ENCODE data around the gene PRKD2.

DNA sequence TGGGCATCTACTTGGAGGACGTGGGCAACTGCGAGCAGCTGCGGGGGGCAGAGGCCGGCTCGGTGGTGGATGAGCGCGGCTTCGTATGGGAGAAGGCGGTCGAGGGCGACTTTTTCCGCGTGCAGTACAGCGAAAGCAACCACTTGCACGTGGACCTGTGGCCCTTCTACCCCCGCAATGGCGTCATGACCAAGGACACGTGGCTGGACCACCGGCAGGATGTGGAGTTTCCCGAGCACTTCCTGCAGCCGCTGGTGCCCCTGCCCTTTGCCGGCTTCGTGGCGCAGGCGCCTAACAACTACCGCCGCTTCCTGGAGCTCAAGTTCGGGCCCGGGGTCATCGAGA lies 39.6 kb upstream of the PRKD2 start:
- no peak for TF ChIP-seq CTCF (IDR thresholded peaks at IDR 0.05; ENCODE audit: poor library complexity, severe bottlenecking)
- TF ChIP-seq, protein P1, sequence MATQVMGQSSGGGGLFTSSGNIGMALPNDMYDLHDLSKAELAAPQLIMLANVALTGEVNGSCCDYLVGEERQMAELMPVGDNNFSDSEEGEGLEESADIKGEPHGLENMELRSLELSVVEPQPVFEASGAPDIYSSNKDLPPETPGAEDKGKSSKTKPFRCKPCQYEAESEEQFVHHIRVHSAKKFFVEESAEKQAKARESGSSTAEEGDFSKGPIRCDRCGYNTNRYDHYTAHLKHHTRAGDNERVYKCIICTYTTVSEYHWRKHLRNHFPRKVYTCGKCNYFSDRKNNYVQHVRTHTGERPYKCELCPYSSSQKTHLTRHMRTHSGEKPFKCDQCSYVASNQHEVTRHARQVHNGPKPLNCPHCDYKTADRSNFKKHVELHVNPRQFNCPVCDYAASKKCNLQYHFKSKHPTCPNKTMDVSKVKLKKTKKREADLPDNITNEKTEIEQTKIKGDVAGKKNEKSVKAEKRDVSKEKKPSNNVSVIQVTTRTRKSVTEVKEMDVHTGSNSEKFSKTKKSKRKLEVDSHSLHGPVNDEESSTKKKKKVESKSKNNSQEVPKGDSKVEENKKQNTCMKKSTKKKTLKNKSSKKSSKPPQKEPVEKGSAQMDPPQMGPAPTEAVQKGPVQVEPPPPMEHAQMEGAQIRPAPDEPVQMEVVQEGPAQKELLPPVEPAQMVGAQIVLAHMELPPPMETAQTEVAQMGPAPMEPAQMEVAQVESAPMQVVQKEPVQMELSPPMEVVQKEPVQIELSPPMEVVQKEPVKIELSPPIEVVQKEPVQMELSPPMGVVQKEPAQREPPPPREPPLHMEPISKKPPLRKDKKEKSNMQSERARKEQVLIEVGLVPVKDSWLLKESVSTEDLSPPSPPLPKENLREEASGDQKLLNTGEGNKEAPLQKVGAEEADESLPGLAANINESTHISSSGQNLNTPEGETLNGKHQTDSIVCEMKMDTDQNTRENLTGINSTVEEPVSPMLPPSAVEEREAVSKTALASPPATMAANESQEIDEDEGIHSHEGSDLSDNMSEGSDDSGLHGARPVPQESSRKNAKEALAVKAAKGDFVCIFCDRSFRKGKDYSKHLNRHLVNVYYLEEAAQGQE (IDR thresholded peaks at IDR 0.05; ENCODE audit: borderline replicate concordance) = no peak
- no peak for TF ChIP-seq EP300 (conservative IDR thresholded peaks at IDR 0.05; ENCODE audit: poor library complexity, severe bottlenecking)
- no peak for TF ChIP-seq EZH2 (IDR thresholded peaks at IDR 0.05; ENCODE audit: borderline replicate concordance, insufficient read depth, low read length, poor library complexity, severe bottlenecking)
